GM12874 (cell line): ENCODE data around the gene BBC3.
A peak's percentile ranks its signal among the peaks of the same experiment; 100 is the strongest.

Experiments used
- CTCF ChIP-seq: IDR thresholded peaks from 2 replicates; pipeline ENCODE4 v1.5.1; 2011; ENCODE audit warnings: low read depth, mild to moderate bottlenecking, control low read depth, low read length, moderate library complexity; ENCODE audit not compliant: insufficient read depth

BBC3 gene

GRCh38 chr19:47253970-47254369 is 23.0 kb upstream of the BBC3 start:
- TF ChIP-seq CTCF = no peak

- TF ChIP-seq CTCF = no peak
These were observed 22.5 kb upstream of the BBC3 start for GRCh38 chr19:47253467-47253881.

- TF ChIP-seq CTCF = peak; percentile 87
These were observed 16.4 kb upstream of the BBC3 start for GRCh38 chr19:47247308-47247990.

- peak; percentile 95 for TF ChIP-seq CTCF
These were observed 13.0 kb upstream of the BBC3 start for GRCh38 chr19:47243776-47244547.

GRCh38 chr19:47243364-47243775 is 12.4 kb upstream of the BBC3 start:
- TF ChIP-seq CTCF = no peak

- no peak for TF ChIP-seq CTCF
These were observed 11.0 kb upstream of the BBC3 start for GRCh38 chr19:47241919-47242577.

GRCh38 chr19:47240996-47241918 is 10.3 kb upstream of the BBC3 start:
- TF ChIP-seq CTCF = no peak
